Measurements from ENCODE around the gene VAMP1. TPM values are rescaled to one million over a fixed set of nuclear protein-coding genes. Genes with fewer than 3 reads are reported as not detected.
A peak's percentile ranks its signal among the peaks of the same experiment; 100 is the strongest.

The VAMP1 gene
- total and polyA plus RNA-seq, 2 of the 13 experiments (the other 11 are each of a cell fraction or from before 2014, with no cell fraction given) = 2.5 to 7.4 TPM

- CTCF ChIA-PET (ENCODE audit: low intra/inter-chr PET ratio, low total read pairs) = no interaction called here
- Histone ChIP-seq H3K27me3 (ENCODE audit: control insufficient read depth in 1 of 2, insufficient read depth in 2 of 2, low read length in 2 of 2) (no peaks in the 10 kb centered on the region; a peak in 1 of 5 replicates), H3K4me3 (replicated peaks in 1 of 3; ENCODE audit: insufficient read depth in 1 of 3, low read depth in 2 of 3, low read length in 3 of 3) (peak overlapping the region in 2 of 3 experiments; percentile 87 to 94; a peak in 5 of 6 replicates), H3K27ac (ENCODE audit: extremely low read length, insufficient read depth, low read length) (peak overlapping the region; percentile 90), H3K9me3 (ENCODE audit: low read length) (no peaks in the 10 kb centered on the region), H3K4me1 (ENCODE audit: insufficient read depth, low read length) (peaks cover 41% of the 10 kb centered on the region), H3K79me2 (ENCODE audit: insufficient read depth, low read length) (peaks cover 4% of the 10 kb centered on the region), H4K20me1 (ENCODE audit: insufficient read depth, low read length) (no peaks in the 10 kb centered on the region), H2AFZ (ENCODE audit: low read length) (no peak overlapping the region), H3K4me2 (ENCODE audit: low read depth, low read length) (peak overlapping the region; percentile 95), H3K9ac (ENCODE audit: insufficient read depth, low read depth, low read length) (peak overlapping the region; percentile 88), H3K36me3 (replicated peaks in 1 of 2; ENCODE audit: control insufficient read depth in 1 of 2, insufficient read depth in 2 of 2, low read length in 2 of 2) (peaks cover 0 to 5% of the 10 kb centered on the region in 2 experiments; a peak in 3 of 5 replicates)
- TSS peak; percentile 56 for BruUV-seq (replicated peaks)
- POLR2A ChIA-PET = interaction anchor here (0.8 to 4.0 kb wide), 25 partner anchors 8 to 238 kb away, joined by 3 to 68 read pairs (median 7); partner anchors contain the start of genes GAPDH, LTBR, MRPL51 and SCNN1A
- no peak for ATAC-seq
- DNase-seq (ENCODE audit: low spot score) = no peak
- in situ Hi-C loops (cut with HindIII; ENCODE audit: extremely low pct_ligation_motif_present, low pct_unique_long_range_greater_than_20kb) (loop anchor here (25.0 kb wide), 1 partner anchor 389 kb away; no protein-coding TSS in a partner anchor), intact Hi-C loops (cut with micrococcal nuclease; ENCODE audit: unreplicated experiment) (no loop called here)
- FAIRE-seq = no peak
- 79% methylated on average over 11 of the region's 11 CpGs for WGBS (ENCODE audit: low lambda C conversion rate)
- TF ChIP-seq ZNF572 (CRISPR knock-in tag; IDR thresholded peaks at IDR 0.05) (peak; percentile 64; the same call in 1 of the 2 replicates), ZNF317 (CRISPR knock-in tag; IDR thresholded peaks at IDR 0.05) (0 out of 2 replicates have a peak, but pooled peaks have one; percentile 14), ZBTB40 (IDR thresholded peaks at IDR 0.05) (no peak), ZBTB40 (CRISPR knock-in tag; IDR thresholded peaks at IDR 0.05) (no peak), PRDM15 (CRISPR knock-in tag; IDR thresholded peaks at IDR 0.05) (no peak), HNF1B (CRISPR knock-in tag; IDR thresholded peaks at IDR 0.05) (peak; percentile 33; the same call in 1 of the 2 replicates), BORCS8-MEF2B (CRISPR knock-in tag; IDR thresholded peaks at IDR 0.05) (peak; percentile 65; the same call in 1 of the 2 replicates), MTF2 (CRISPR knock-in tag; IDR thresholded peaks at IDR 0.05; ENCODE audit: borderline replicate concordance) (0 out of 2 replicates have a peak, but pooled peaks have one; percentile 21), ZBTB38 (CRISPR knock-in tag; IDR thresholded peaks at IDR 0.05) (peak; percentile 74)
These were observed 19.6 kb downstream of the VAMP1 start for GRCh38 chr12:6450869-6451347.
